ENCODE results near the gene EPHA3. TPM values are rescaled to one million over a fixed set of nuclear protein-coding genes. Genes with fewer than 3 reads are reported as not detected.

The EPHA3 gene
- total RNA-seq, 4 donors from 2014 or later: 2.3 to 4.6 (median 2.4) TPM; not detected in 1

GRCh38 chr3:89488800-89489580 is 381.6 kb downstream of the EPHA3 start:
- H3K9me3 ChIP-seq: no peaks in the 10 kb centered on the region
- no peak overlapping the region for H3K4me3 ChIP-seq
- intact Hi-C loops (cut with DNase I; ENCODE audit: low total_unique reads): no loop called here
- no peaks in the 10 kb centered on the region for H3K36me3 ChIP-seq
- DNase-seq: no peak
- in situ Hi-C loops (cut with MboI; ENCODE audit: low pct_ligation_motif_present in 1 of 4, low pct_unique_long_range_greater_than_20kb in 1 of 4, low sequenced_read_pairs in 3 of 4): no loop called here
- no peaks in the 10 kb centered on the region for H3K4me1 ChIP-seq
- TF ChIP-seq POLR2AphosphoS5 (IDR thresholded peaks at IDR 0.05): no peak
- TF ChIP-seq POLR2A (IDR thresholded peaks at IDR 0.05): no peak
- no peak for TF ChIP-seq EP300 (IDR thresholded peaks at IDR 0.05; ENCODE audit: low read depth)
- TF ChIP-seq CTCF (IDR thresholded peaks at IDR 0.05): no peak
- no peak overlapping the region for H3K27ac ChIP-seq
- H3K27me3 ChIP-seq: no peaks in the 10 kb centered on the region
- 61 to 81% methylated on average over 3 to 4 of the region's 4 CpGs for WGBS, 2 donors (ENCODE audit: low coverage in 1 of 2)

- in situ Hi-C loops (cut with MboI; ENCODE audit: low pct_ligation_motif_present in 1 of 4, low pct_unique_long_range_greater_than_20kb in 1 of 4, low sequenced_read_pairs in 3 of 4) (no loop called here), intact Hi-C loops (cut with DNase I; ENCODE audit: low total_unique reads) (no loop called here)
- DNase-seq: no peak
Measured at GRCh38 chr3:89490129-89490528, 382.7 kb downstream of the EPHA3 start.

GRCh38 chr3:89494734-89495133 is 387.3 kb downstream of the EPHA3 start:
- in situ Hi-C loops (cut with MboI; ENCODE audit: low pct_ligation_motif_present in 1 of 4, low pct_unique_long_range_greater_than_20kb in 1 of 4, low sequenced_read_pairs in 3 of 4): no loop called here
- TF ChIP-seq CTCF (IDR thresholded peaks at IDR 0.05): no peak
- TF ChIP-seq POLR2A (IDR thresholded peaks at IDR 0.05): no peak
- TF ChIP-seq EP300 (IDR thresholded peaks at IDR 0.05; ENCODE audit: low read depth): no peak
- no peak for DNase-seq
- intact Hi-C loops (cut with DNase I; ENCODE audit: low total_unique reads): no loop called here
- Histone ChIP-seq H3K27me3 (no peaks in the 10 kb centered on the region), H3K4me3 (no peak overlapping the region), H3K36me3 (no peaks in the 10 kb centered on the region), H3K27ac (no peak overlapping the region), H3K9me3 (no peaks in the 10 kb centered on the region), H3K4me1 (no peaks in the 10 kb centered on the region)
- 64 to 74% methylated on average over 4 of the region's 4 CpGs for WGBS, 2 donors (ENCODE audit: low coverage in 1 of 2)

More at GRCh38 chr3:89490129-89490528, 382.7 kb downstream of the EPHA3 start:
- H3K9me3 ChIP-seq: no peaks in the 10 kb centered on the region
- no peaks in the 10 kb centered on the region for H3K4me1 ChIP-seq
- H3K27me3 ChIP-seq: no peaks in the 10 kb centered on the region
- H3K36me3 ChIP-seq: no peaks in the 10 kb centered on the region
- TF ChIP-seq CTCF (IDR thresholded peaks at IDR 0.05) (no peak), POLR2A (IDR thresholded peaks at IDR 0.05) (no peak), POLR2AphosphoS5 (IDR thresholded peaks at IDR 0.05) (no peak), EP300 (IDR thresholded peaks at IDR 0.05; ENCODE audit: low read depth) (no peak)
- WGBS, 2 donors (ENCODE audit: low coverage in 1 of 2): 97 to 98% methylated on average over 4 of the region's 4 CpGs
- no peak overlapping the region for H3K27ac ChIP-seq
- H3K4me3 ChIP-seq: no peak overlapping the region

GRCh38 chr3:89503891-89504391 is 396.5 kb downstream of the EPHA3 start:
- H3K36me3 ChIP-seq: no peaks in the 10 kb centered on the region
- intact Hi-C loops (cut with DNase I; ENCODE audit: low total_unique reads): no loop called here
- TF ChIP-seq EP300 (IDR thresholded peaks at IDR 0.05; ENCODE audit: low read depth): no peak
- TF ChIP-seq POLR2AphosphoS5 (IDR thresholded peaks at IDR 0.05): no peak
- no peak overlapping the region for H3K27ac ChIP-seq
- H3K4me3 ChIP-seq: no peak overlapping the region
- H3K4me1 ChIP-seq: no peaks in the 10 kb centered on the region
- in situ Hi-C loops (cut with MboI; ENCODE audit: low pct_ligation_motif_present in 1 of 4, low pct_unique_long_range_greater_than_20kb in 1 of 4, low sequenced_read_pairs in 3 of 4): no loop called here
- H3K9me3 ChIP-seq: no peaks in the 10 kb centered on the region
- DNase-seq: no peak
- 39 to 55% methylated on average over 2 of the region's 2 CpGs for WGBS, 2 donors (ENCODE audit: low coverage in 1 of 2)
- no peaks in the 10 kb centered on the region for H3K27me3 ChIP-seq
